ENCODE measurements around the gene DDOST. TPM values are rescaled to one million over a fixed set of nuclear protein-coding genes. Genes with fewer than 3 reads are reported as not detected.

Gene DDOST
- total RNA-seq, 2 donors from 2014 or later = 252 to 280 TPM

- H3K27ac ChIP-seq (ENCODE audit: low read depth, low read length) = no peak overlapping the region
- H3K27ac Mint-ChIP-seq = no peak overlapping the region
These were observed 40.3 kb upstream of the DDOST start for GRCh38 chr1:20701446-20701845.

GRCh38 chr1:20700636-20701215, 39.6 kb upstream of the DDOST start:
- Histone ChIP-seq H3K36me3 (ENCODE audit: control insufficient read depth, insufficient read depth, low read length) (no peaks in the 10 kb centered on the region), H3K9me3 (ENCODE audit: control insufficient read depth, low read length) (no peaks in the 10 kb centered on the region), H3K4me3 (ENCODE audit: low read length) (no peak overlapping the region), H3K9ac (ENCODE audit: extremely low read depth, low read length, poor library complexity, severe bottlenecking) (no peak overlapping the region), H3K27me3 (ENCODE audit: control insufficient read depth, insufficient read depth, low read length, poor library complexity, severe bottlenecking) (no peaks in the 10 kb centered on the region), H3K27ac (ENCODE audit: low read depth, low read length) (no peak overlapping the region), H3K4me1 (ENCODE audit: control insufficient read depth, insufficient read depth, low read length) (no peaks in the 10 kb centered on the region)
- Mint-ChIP-seq H3K36me3 (ENCODE audit: low read depth) (no peaks in the 10 kb centered on the region), H3K4me3 (no peak overlapping the region), H3K4me1 (no peaks in the 10 kb centered on the region), H3K9me3 (no peaks in the 10 kb centered on the region), H3K27me3 (ENCODE audit: insufficient read depth) (no peaks in the 10 kb centered on the region), H3K27ac (peak overlapping the region; percentile 22)
- WGBS, 2 experiments (ENCODE audit: insufficient coverage in 1 of 2, insufficient read length in 1 of 2) = 85 to 92% methylated on average over 9 to 17 of the region's 17 CpGs
- no peak for DNase-seq
- no peak for TF ChIP-seq CTCF (conservative IDR thresholded peaks at IDR 0.05)

More at GRCh38 chr1:20701446-20701845, 40.3 kb upstream of the DDOST start:
- no peaks in the 10 kb centered on the region for H3K36me3 ChIP-seq (ENCODE audit: control insufficient read depth, insufficient read depth, low read length)
- no peak overlapping the region for H3K4me3 ChIP-seq (ENCODE audit: low read length)
- H3K9me3 Mint-ChIP-seq = no peaks in the 10 kb centered on the region
- WGBS, 2 experiments (ENCODE audit: insufficient coverage in 1 of 2, insufficient read length in 1 of 2) = 96 to 97% methylated on average over 9 of the region's 9 CpGs
- DNase-seq = no peak
- no peak overlapping the region for H3K9ac ChIP-seq (ENCODE audit: extremely low read depth, low read length, poor library complexity, severe bottlenecking)
- no peak for TF ChIP-seq CTCF (conservative IDR thresholded peaks at IDR 0.05)
- H3K9me3 ChIP-seq (ENCODE audit: control insufficient read depth, low read length) = no peaks in the 10 kb centered on the region
- H3K36me3 Mint-ChIP-seq (ENCODE audit: low read depth) = no peaks in the 10 kb centered on the region
- no peaks in the 10 kb centered on the region for H3K27me3 Mint-ChIP-seq (ENCODE audit: insufficient read depth)
- no peaks in the 10 kb centered on the region for H3K27me3 ChIP-seq (ENCODE audit: control insufficient read depth, insufficient read depth, low read length, poor library complexity, severe bottlenecking)
- no peak overlapping the region for H3K4me3 Mint-ChIP-seq
- H3K4me1 Mint-ChIP-seq = no peaks in the 10 kb centered on the region
- H3K4me1 ChIP-seq (ENCODE audit: control insufficient read depth, insufficient read depth, low read length) = no peaks in the 10 kb centered on the region

GRCh38 chr1:20699558-20699957, 38.4 kb upstream of the DDOST start:
- no peak overlapping the region for H3K9ac ChIP-seq (ENCODE audit: extremely low read depth, low read length, poor library complexity, severe bottlenecking)
- H3K27me3 Mint-ChIP-seq (ENCODE audit: insufficient read depth) = no peaks in the 10 kb centered on the region
- H3K4me1 Mint-ChIP-seq = no peaks in the 10 kb centered on the region
- H3K27ac ChIP-seq (ENCODE audit: low read depth, low read length) = no peak overlapping the region
- no peak overlapping the region for H3K4me3 Mint-ChIP-seq
- H3K4me1 ChIP-seq (ENCODE audit: control insufficient read depth, insufficient read depth, low read length) = no peaks in the 10 kb centered on the region
- no peaks in the 10 kb centered on the region for H3K9me3 ChIP-seq (ENCODE audit: control insufficient read depth, low read length)
- no peaks in the 10 kb centered on the region for H3K9me3 Mint-ChIP-seq
- H3K36me3 Mint-ChIP-seq (ENCODE audit: low read depth) = no peaks in the 10 kb centered on the region
- H3K4me3 ChIP-seq (ENCODE audit: low read length) = no peak overlapping the region
- peak overlapping the region; percentile 37 for H3K27ac Mint-ChIP-seq
- H3K27me3 ChIP-seq (ENCODE audit: control insufficient read depth, insufficient read depth, low read length, poor library complexity, severe bottlenecking) = no peaks in the 10 kb centered on the region
- peak; percentile 38 for DNase-seq
- no peaks in the 10 kb centered on the region for H3K36me3 ChIP-seq (ENCODE audit: control insufficient read depth, insufficient read depth, low read length)
- 92 to 94% methylated on average over 5 to 8 of the region's 9 CpGs for WGBS, 2 experiments (ENCODE audit: insufficient coverage in 1 of 2, insufficient read length in 1 of 2)
- no peak for TF ChIP-seq CTCF (conservative IDR thresholded peaks at IDR 0.05)

All from endodermal cell (in vitro differentiated cells).